Psoas muscle (tissue), 8 donors: ENCODE data around the gene MSH3. TPM values are rescaled to one million over a fixed set of nuclear protein-coding genes. Genes with fewer than 3 reads are reported as not detected.

Experiments
- ATAC-seq, 4 donors: fragments of 200-7000 bp; cut with Tn5 transposase; one replicate each; pipeline ENCODE4 v1.9.1; 2020; ENCODE audit warnings: moderate library complexity in 3 of 4, mild to moderate bottlenecking in 2 of 4
- DNase-seq, 2 donors: peaks; one replicate each; pipeline ENCODE4 v3.0.0-alpha.2; 2020
- H3K27ac ChIP-seq: fragments of 200-600 bp; one replicate; pipeline ENCODE4 v1.8.0; 2022
- H3K27me3 ChIP-seq, 3 donors: fragments of 200-600 bp in 1 of 3; one replicate each; pipeline versions ENCODE4 v1.6.1 to v1.8.0; 2013 to 2022; ENCODE audit warnings: low read length in 2 of 3, mild to moderate bottlenecking in 2 of 3, moderate library complexity in 1 of 3; ENCODE audit not compliant: insufficient read depth in 3 of 3
- H3K36me3 ChIP-seq, 2 donors: fragments of 200-600 bp in 1 of 2; one replicate each; pipeline versions ENCODE4 v1.6.1 to v1.8.0; 2013 to 2022; ENCODE audit warnings: low read depth in 1 of 2, mild to moderate bottlenecking in 1 of 2, moderate library complexity in 1 of 2; ENCODE audit not compliant: insufficient read depth in 1 of 2
- H3K4me1 ChIP-seq: fragments of 200-600 bp; one replicate; pipeline ENCODE4 v1.8.0; 2022
- H3K4me3 ChIP-seq: fragments of 200-600 bp; one replicate; pipeline ENCODE4 v1.8.0; 2022; ENCODE audit warnings: mild to moderate bottlenecking
- H3K9me3 ChIP-seq: fragments of 200-600 bp; one replicate; pipeline ENCODE4 v1.8.0; 2022
- WGBS, 3 donors: extraction: QIAGEN DNeasy Blood & Tissue Kit; methylation state at CpG; one replicate each; pipeline versions ENCODE4 v1.1.6 to v1.1.7; 2013; 5-methylcytosine and 5-hydroxymethylcytosine counted together
- intact Hi-C, 2 donors: fragments of 100-400 bp; cut with DNase I; formaldehyde crosslinking; loops; one replicate each; pipeline versions ENCODE4 v1.11.0 to v1.14.2; 2022
- polyA plus RNA-seq, 3 donors: library from polyadenylated mRNA; stranded (reverse); fragments of 200-250 nt; gene quantifications; one replicate each; pipeline ENCODE4 v1.2.3, GENCODE V29; 2013
- total RNA-seq, 4 donors: library from RNA; stranded (reverse); fragmentation: NEBNext Ultra II Directional in 2 of 4; extraction: Animal tissue kit (Norgen Biotek cat#: 25700) in 2 of 4; gene quantifications; one replicate each; pipeline versions ENCODE4 v1.2.1 to v1.2.4, GENCODE V29; 2021 to 2023
- TF ChIP-seq, protein P1 (sequence below): fragments of 200-600 bp; IDR thresholded peaks from one replicate; pipeline ENCODE4 v1.8.0; 2022; ENCODE audit warnings: antibody characterized with exemption
- donor health status: healthy with polysubstance abuse.
- donor health status: DM: no; HTN: no; CAD: no; lungs with moderate emphysema.
- donor health status: Bipolar disorder and iron deficiency.
- donor health status: healthy.
- donor health status: DM: yes; HTN: yes; CAD: no.
- donor health status: DM: no; HTN: no; CAD: no.
- donor health status: DM: no; HTN: no; CAD: no.
- donor health status: DM: yes; HTN: yes; CAD: no.

Gene MSH3
- total and polyA plus RNA-seq, 7 donors, result 2.8 to 12.6 (median 5.8) TPM

DNA sequence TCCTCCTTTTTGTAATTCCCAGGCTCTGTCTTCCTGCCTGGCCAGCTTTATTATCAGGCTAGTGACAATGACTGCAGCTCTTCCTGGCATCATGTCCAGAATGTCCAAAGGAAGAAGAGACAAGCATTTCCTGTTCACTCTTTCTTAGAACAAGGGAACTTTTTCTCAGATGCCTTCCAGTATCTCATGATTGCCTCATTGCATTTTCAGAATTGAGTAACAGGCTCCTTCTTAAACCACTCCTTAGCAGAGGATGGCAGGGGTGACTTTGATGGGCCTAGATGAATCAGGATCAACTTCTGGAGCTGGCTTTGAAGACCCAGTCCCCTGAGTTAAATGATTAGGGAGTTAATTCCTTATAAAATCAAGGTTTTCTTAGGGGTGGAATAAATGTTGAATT, 212.8 kb downstream of the MSH3 start:
- Histone ChIP-seq H3K4me3 (no peak overlapping the region), H3K9me3 (no peaks in the 10 kb centered on the region), H3K36me3 (peaks cover 5 to 22% of the 10 kb centered on the region in 2 donors), H3K27ac (no peak overlapping the region), H3K27me3 (no peaks in the 10 kb centered on the region), H3K4me1 (no peaks in the 10 kb centered on the region)
- intact Hi-C loops, result no loop called here
- ATAC-seq, result no peak
- TF ChIP-seq, protein P1, sequence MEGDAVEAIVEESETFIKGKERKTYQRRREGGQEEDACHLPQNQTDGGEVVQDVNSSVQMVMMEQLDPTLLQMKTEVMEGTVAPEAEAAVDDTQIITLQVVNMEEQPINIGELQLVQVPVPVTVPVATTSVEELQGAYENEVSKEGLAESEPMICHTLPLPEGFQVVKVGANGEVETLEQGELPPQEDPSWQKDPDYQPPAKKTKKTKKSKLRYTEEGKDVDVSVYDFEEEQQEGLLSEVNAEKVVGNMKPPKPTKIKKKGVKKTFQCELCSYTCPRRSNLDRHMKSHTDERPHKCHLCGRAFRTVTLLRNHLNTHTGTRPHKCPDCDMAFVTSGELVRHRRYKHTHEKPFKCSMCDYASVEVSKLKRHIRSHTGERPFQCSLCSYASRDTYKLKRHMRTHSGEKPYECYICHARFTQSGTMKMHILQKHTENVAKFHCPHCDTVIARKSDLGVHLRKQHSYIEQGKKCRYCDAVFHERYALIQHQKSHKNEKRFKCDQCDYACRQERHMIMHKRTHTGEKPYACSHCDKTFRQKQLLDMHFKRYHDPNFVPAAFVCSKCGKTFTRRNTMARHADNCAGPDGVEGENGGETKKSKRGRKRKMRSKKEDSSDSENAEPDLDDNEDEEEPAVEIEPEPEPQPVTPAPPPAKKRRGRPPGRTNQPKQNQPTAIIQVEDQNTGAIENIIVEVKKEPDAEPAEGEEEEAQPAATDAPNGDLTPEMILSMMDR, result no peak
- DNase-seq, result no peak

GRCh38 chr5:80870442-80870841, 216.0 kb downstream of the MSH3 start:
- DNase-seq (no peak), ATAC-seq (no peak)
- Histone ChIP-seq H3K9me3 (no peaks in the 10 kb centered on the region), H3K36me3 (peaks cover 5 to 38% of the 10 kb centered on the region in 2 donors), H3K4me1 (no peaks in the 10 kb centered on the region), H3K4me3 (no peak overlapping the region), H3K27ac (no peak overlapping the region), H3K27me3 (no peaks in the 10 kb centered on the region)
- TF ChIP-seq, protein P1, result no peak
- WGBS, 3 donors, result 76 to 81% (median 77%) methylated on average over 3 of the region's 3 CpGs
- intact Hi-C loops, result no loop called here

- TF ChIP-seq, protein P1, result no peak
- Histone ChIP-seq H3K36me3 (peaks cover 2 to 40% of the 10 kb centered on the region in 2 donors), H3K4me3 (no peak overlapping the region), H3K9me3 (no peaks in the 10 kb centered on the region), H3K27ac (no peak overlapping the region), H3K27me3 (no peaks in the 10 kb centered on the region), H3K4me1 (no peaks in the 10 kb centered on the region)
- 85 to 93% (median 86%) methylated on average over 4 of the region's 4 CpGs for WGBS, 3 donors
- intact Hi-C loops, result no loop called here
- DNase-seq, result no peak
- no peak for ATAC-seq
Measured at GRCh38 chr5:80871541-80871961, 217.1 kb downstream of the MSH3 start.

- Histone ChIP-seq H3K27me3 (no peaks in the 10 kb centered on the region), H3K27ac (no peak overlapping the region), H3K36me3 (peaks cover 0 to 47% of the 10 kb centered on the region in 2 donors), H3K9me3 (no peaks in the 10 kb centered on the region), H3K4me1 (no peaks in the 10 kb centered on the region), H3K4me3 (no peak overlapping the region)
- TF ChIP-seq, protein P1, result no peak
- ATAC-seq (no peak), DNase-seq (no peak)
- intact Hi-C loops, result no loop called here
- WGBS, 3 donors, result 61 to 79% (median 67%) methylated on average over 2 of the region's 2 CpGs
Measured at GRCh38 chr5:80874162-80874561, 219.7 kb downstream of the MSH3 start.

GRCh38 chr5:80877592-80877991, 223.1 kb downstream of the MSH3 start:
- intact Hi-C loops, result no loop called here
- ATAC-seq (no peak), DNase-seq (no peak)
- Histone ChIP-seq H3K9me3 (no peaks in the 10 kb centered on the region), H3K27me3 (no peaks in the 10 kb centered on the region), H3K4me1 (no peaks in the 10 kb centered on the region), H3K4me3 (no peak overlapping the region), H3K36me3 (peaks cover 0 to 47% of the 10 kb centered on the region in 2 donors), H3K27ac (no peak overlapping the region)
- 51 to 73% (median 53%) methylated on average over 3 of the region's 3 CpGs for WGBS, 3 donors
- TF ChIP-seq, protein P1, result no peak
